K562 (cell line): ENCODE data around the gene SIGLEC5. TPM values are rescaled to one million over a fixed set of nuclear protein-coding genes. Genes with fewer than 3 reads are reported as not detected.
A peak's percentile ranks its signal among the peaks of the same experiment; 100 is the strongest.

Experiments used
- CBFA2T3 ChIP-seq: fragments of 450-650 bp; IDR thresholded peaks from 2 replicates; pipeline ENCODE4 v1.6.1; 2017
- CCNT2 ChIP-seq: IDR thresholded peaks from 2 replicates; pipeline ENCODE4 v1.6.1; 2011; ENCODE audit warnings: borderline replicate concordance, low read depth, mild to moderate bottlenecking, moderate library complexity, mixed read lengths, low read length; ENCODE audit not compliant: insufficient read length; ENCODE audit errors: extremely low read depth
- FOXP1 ChIP-seq: sonication (generic); formaldehyde crosslinking; IDR thresholded peaks from 2 replicates; pipeline ENCODE4 v1.8.0; 2022; ENCODE audit warnings: mild to moderate bottlenecking, missing genetic modification reagents
- GABPA ChIP-seq: fragments of 200-800 bp; sonication (Bioruptor generic); conservative IDR thresholded peaks from 2 replicates; pipeline ENCODE4 v1.6.1; 2016; ENCODE audit warnings: low read depth, missing genetic modification characterization, missing compliant biosample characterization
- GATAD2A ChIP-seq: fragments of 450-650 bp; IDR thresholded peaks from 2 replicates; pipeline ENCODE4 v1.6.1; 2017
- ILF3 ChIP-seq: fragments of 450-650 bp; IDR thresholded peaks from 2 replicates; pipeline ENCODE4 v1.6.1; 2018; ENCODE audit warnings: antibody characterized with exemption, mild to moderate bottlenecking, moderate library complexity, borderline replicate concordance
- KAT7 ChIP-seq: sonication (generic); formaldehyde crosslinking; IDR thresholded peaks from 2 replicates; pipeline ENCODE4 v1.8.0; 2022; ENCODE audit warnings: missing genetic modification reagents, mild to moderate bottlenecking, borderline replicate concordance
- MTA2 ChIP-seq: fragments of 450-650 bp; IDR thresholded peaks from 2 replicates; pipeline ENCODE4 v1.6.1; 2016; ENCODE audit warnings: low read depth
- MXI1 ChIP-seq: IDR thresholded peaks from 2 replicates; pipeline ENCODE4 v1.6.1; 2011; ENCODE audit warnings: low read depth, mild to moderate bottlenecking, improper control_type of control experiment, low read length
- SUPT5H ChIP-seq: fragments of 450-650 bp; IDR thresholded peaks from 2 replicates; pipeline ENCODE4 v1.6.1; 2016
- YY1 ChIP-seq, 3 experiments: IDR thresholded peaks; 2 replicates each; pipeline ENCODE4 v1.6.1; 2011; ENCODE audit warnings: low read length in 2 of 3, mild to moderate bottlenecking in 2 of 3, moderate library complexity in 2 of 3, borderline replicate concordance in 1 of 3, control low read depth in 1 of 3, low read depth in 1 of 3; ENCODE audit not compliant: insufficient read depth in 3 of 3, insufficient replicate concordance in 2 of 3, control insufficient read depth in 1 of 3, insufficient read length in 1 of 3; ENCODE audit errors: extremely low read depth in 1 of 3
- ZBTB8A ChIP-seq: fragments of 450-650 bp; IDR thresholded peaks from 2 replicates; pipeline ENCODE4 v1.6.1; 2018; ENCODE audit warnings: mild to moderate bottlenecking, moderate library complexity; ENCODE audit not compliant: partially characterized antibody
- ZKSCAN1 ChIP-seq: fragments of 150-350 bp; IDR thresholded peaks from 2 replicates; pipeline ENCODE4 v1.6.1; 2016; ENCODE audit warnings: low read depth, low read length
- ZNF124 ChIP-seq: sonication (generic); formaldehyde crosslinking; IDR thresholded peaks from 2 replicates; pipeline ENCODE4 v1.8.1; 2022; ENCODE audit warnings: missing genetic modification reagents
- ZNF175 ChIP-seq: fragments of 200-800 bp; sonication (Bioruptor generic); IDR thresholded peaks from 2 replicates; pipeline ENCODE4 v1.6.1; 2016; ENCODE audit warnings: low read depth, mild to moderate bottlenecking, missing genetic modification characterization, missing compliant biosample characterization
- ZNF766 ChIP-seq: fragments of 200-800 bp; sonication (Bioruptor generic); conservative IDR thresholded peaks from 2 replicates; pipeline ENCODE4 v1.6.1; 2016; ENCODE audit warnings: missing genetic modification characterization, missing compliant biosample characterization
- polyA plus RNA-seq, 8 experiments: library from polyadenylated mRNA; depleted of rRNA in 4 of 8; stranded (reverse) in 5 of 8; unstranded in 3 of 8; fragments of >200 nt; fragmentation: Nextera tagmentation in 2 of 8; fragmentation: Illumina TruSeq in 1 of 8; extraction: Ambion mirVana in 2 of 8; extraction: Trizol in 1 of 8; gene quantifications; 2 replicates each; pipeline versions ENCODE4 v1.2.1 to v1.2.3, GENCODE V29; 2011 to 2014; ENCODE audit warnings: inconsistent platforms in 1 of 8, missing spikeins in 1 of 8
- total RNA-seq, 7 experiments: library from RNA; depleted of rRNA in 6 of 7; stranded (reverse); fragments of >200 nt in 6 of 7; fragmentation: Illumina TruSeq in 2 of 7; extraction: Trizol in 2 of 7; gene quantifications; 2 replicates each; pipeline versions ENCODE4 v1.2.1 to v1.2.3, GENCODE V29; 2011 to 2021; ENCODE audit warnings: low replicate concordance in 1 of 7
- TF ChIP-seq, protein P1 (sequence below), 2 experiments: IDR thresholded peaks; 2 replicates each; pipeline ENCODE4 v1.6.1; 2011; ENCODE audit warnings: borderline replicate concordance in 1 of 2, control low read depth in 1 of 2, low read depth in 1 of 2, low read length in 1 of 2, mild to moderate bottlenecking in 1 of 2, mixed read lengths in 1 of 2, moderate library complexity in 1 of 2; ENCODE audit not compliant: insufficient read depth in 1 of 2, insufficient read length in 1 of 2, poor library complexity in 1 of 2, severe bottlenecking in 1 of 2; ENCODE audit errors: extremely low read depth in 1 of 2

Gene SIGLEC5
- total and polyA plus RNA-seq, 9 of the 15 experiments (the other 6 are each of a cell fraction or from before 2014, with no cell fraction given), result 0.14 TPM; not detected in 8

DNA sequence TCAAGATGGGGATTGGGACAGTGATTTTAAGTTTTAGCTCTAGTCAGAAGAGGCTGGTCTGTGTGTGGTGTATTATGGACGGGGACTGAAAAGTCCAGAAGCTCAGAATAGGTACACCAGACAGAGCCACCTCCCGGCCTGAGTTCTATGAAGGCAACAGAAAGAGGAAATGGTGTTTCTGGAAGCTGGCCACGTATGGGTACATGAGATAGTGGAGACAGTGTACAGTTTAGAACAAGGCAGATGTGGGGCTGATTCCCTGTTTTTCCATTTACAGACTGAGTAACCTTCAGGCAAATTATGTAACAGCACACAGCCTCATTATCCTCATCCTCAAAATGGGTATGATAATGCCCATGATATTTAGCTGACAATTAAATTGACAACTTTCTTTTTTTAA lies 57.8 kb downstream of the SIGLEC5 start (continued):
- no peak for TF ChIP-seq CCNT2
- no peak for TF ChIP-seq ZNF124 (CRISPR knock-in tag)
- no peak for TF ChIP-seq YY1 (IDR thresholded peaks at IDR 0.05; ENCODE audit: borderline replicate concordance in 1 of 3, control insufficient read depth in 1 of 3, extremely low read depth in 1 of 3, insufficient read depth in 3 of 3, insufficient read length in 1 of 3, insufficient replicate concordance in 2 of 3, low read depth in 1 of 3, low read length in 2 of 3)
- TF ChIP-seq KAT7 (CRISPR knock-in tag), result no peak
- TF ChIP-seq ILF3, result no peak
- TF ChIP-seq ZNF175, result no peak
- TF ChIP-seq, protein P1, sequence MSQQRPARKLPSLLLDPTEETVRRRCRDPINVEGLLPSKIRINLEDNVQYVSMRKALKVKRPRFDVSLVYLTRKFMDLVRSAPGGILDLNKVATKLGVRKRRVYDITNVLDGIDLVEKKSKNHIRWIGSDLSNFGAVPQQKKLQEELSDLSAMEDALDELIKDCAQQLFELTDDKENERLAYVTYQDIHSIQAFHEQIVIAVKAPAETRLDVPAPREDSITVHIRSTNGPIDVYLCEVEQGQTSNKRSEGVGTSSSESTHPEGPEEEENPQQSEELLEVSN (IDR thresholded peaks at IDR 0.05; ENCODE audit: borderline replicate concordance in 1 of 2, extremely low read depth in 1 of 2, insufficient read depth in 1 of 2, insufficient read length in 1 of 2, low read depth in 1 of 2, low read length in 1 of 2, poor library complexity in 1 of 2, severe bottlenecking in 1 of 2), result no peak
- TF ChIP-seq ZNF766, result 0 out of 2 replicates have a peak, but pooled peaks have one; percentile 18
- no peak for TF ChIP-seq ZBTB8A
- TF ChIP-seq MXI1, result no peak
- TF ChIP-seq GATAD2A, result 0 out of 2 replicates have a peak, but pooled peaks have one; percentile 15
- no peak for TF ChIP-seq SUPT5H
- peak; percentile 71 for TF ChIP-seq CBFA2T3
- TF ChIP-seq FOXP1 (CRISPR knock-in tag), result no peak
- TF ChIP-seq MTA2, result no peak
- peak; percentile 16; the same call in 1 of the 2 replicates for TF ChIP-seq ZKSCAN1
- no peak for TF ChIP-seq GABPA (tag)
